ENCODE measurements around the gene BLVRB.

DNA sequence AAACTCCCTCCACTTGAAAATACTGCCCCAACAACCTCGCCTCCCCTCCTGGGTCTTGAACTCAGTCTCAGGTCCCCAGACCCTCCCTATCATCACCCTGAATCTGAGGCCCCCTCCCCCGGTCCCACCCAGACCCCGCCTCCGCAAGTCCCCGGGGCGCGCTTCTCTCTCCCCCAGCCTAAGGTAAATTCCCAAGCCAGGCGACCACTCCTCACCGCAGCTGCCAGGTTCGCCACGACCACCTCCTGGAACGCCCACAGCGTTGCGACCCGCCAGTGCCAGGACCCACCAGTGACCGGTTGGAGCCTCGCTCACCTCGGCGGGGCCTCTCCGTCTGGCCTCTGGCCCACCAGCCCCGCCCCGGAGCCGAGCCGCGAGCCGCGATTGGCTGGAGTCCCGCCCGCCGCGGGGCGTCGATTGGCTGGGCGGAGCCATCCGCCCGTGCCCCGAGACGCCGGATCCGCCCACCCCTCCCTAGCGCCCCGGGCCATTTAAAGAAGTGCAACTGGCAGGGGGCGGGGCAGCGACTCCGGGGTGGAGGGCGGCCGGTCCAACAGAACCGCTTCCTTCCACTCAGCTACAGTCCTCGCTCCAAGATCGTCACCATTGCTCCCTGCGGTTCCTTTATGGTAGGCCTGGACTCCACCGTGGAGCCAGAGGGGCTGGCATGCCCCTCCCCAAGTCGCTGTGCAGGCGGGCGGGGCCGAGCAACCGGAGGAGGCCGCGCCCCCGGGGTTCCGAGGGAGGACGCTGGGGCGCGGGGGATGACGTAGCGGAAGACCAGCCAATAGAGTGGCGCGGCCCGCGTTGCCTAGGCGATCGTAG lies 21.3 kb downstream of the BLVRB start, which contains the start of gene SERTAD3:
- TF ChIP-seq CTCF (IDR thresholded peaks at IDR 0.05) (peak in 1 of 3 donors; percentile 18), POLR2A (IDR thresholded peaks at IDR 0.05) (peak; percentile 93), POLR2AphosphoS5 (IDR thresholded peaks at IDR 0.05) (peak; percentile 68 to 97 (median 89))

All from breast epithelium (tissue), 3 donors.